Stimulated activated naive CD8-positive, alpha-beta T cell treated with anti-CD3 and anti-CD28 coated beads, Interleukin-15, amount 100 ng/mL, for 72 hours (primary cell): Measurements from ENCODE around the gene CLEC12A.
"Not testable (repeated sequence)": the region's sequence is repeated elsewhere in the genome, so short reads cannot be mapped to it uniquely, and the experiment has no call there.

ENCODE experiments used
- ATAC-seq: fragments of 150-1000 bp; cut with Tn5 transposase; 2 replicates; pipeline ENCODE4 v1.10.0; 2021; ENCODE audit warnings: mild to moderate bottlenecking, moderate library complexity
- DNase-seq, 2 donors: peaks; one replicate each; pipeline ENCODE4 v3.0.0; 2021 to 2022
- H3K27ac Mint-ChIP-seq, 2 donors: one replicate each; pipeline ENCODE4 v1.8.0; 2022; ENCODE audit warnings: mild to moderate bottlenecking in 2 of 2, mixed read lengths in 2 of 2, moderate library complexity in 2 of 2
- H3K27me3 Mint-ChIP-seq: one replicate; pipeline ENCODE4 v1.8.0; 2022; ENCODE audit warnings: mixed read lengths
- H3K4me1 Mint-ChIP-seq: one replicate; pipeline ENCODE4 v1.8.0; 2022; ENCODE audit warnings: mild to moderate bottlenecking, mixed read lengths
- H3K4me3 Mint-ChIP-seq, 2 donors: one replicate each; pipeline ENCODE4 v1.8.0; 2022; ENCODE audit warnings: mild to moderate bottlenecking in 2 of 2, mixed read lengths in 2 of 2, moderate library complexity in 1 of 2
- H3K9me3 Mint-ChIP-seq, 2 donors: one replicate each; pipeline ENCODE4 v1.8.0; 2022; ENCODE audit warnings: mixed read lengths in 2 of 2

The CLEC12A gene

GRCh38 chr12:9951026-9951675 is 20.1 kb upstream of the CLEC12A start:
- Mint-ChIP-seq H3K4me1 (peaks cover 54% of the 10 kb centered on the region), H3K9me3 (no peaks in the 10 kb centered on the region), H3K27me3 (no peaks in the 10 kb centered on the region), H3K27ac (no peak overlapping the region), H3K4me3 (peak overlapping the region in 1 of 2 donors; percentile 32)
- DNase-seq = peak; percentile 15 to 25
- ATAC-seq = peak; percentile 82

- H3K27me3 Mint-ChIP-seq, H3K9me3 Mint-ChIP-seq: not testable (repeated sequence)
- peaks cover 62% of the 10 kb centered on the region for H3K4me1 Mint-ChIP-seq
These were observed 18.1 kb upstream of the CLEC12A start for GRCh38 chr12:9952954-9953729.

GRCh38 chr12:9957834-9958233 is 13.4 kb upstream of the CLEC12A start:
- no peaks in the 10 kb centered on the region for H3K9me3 Mint-ChIP-seq
- peaks cover 38% of the 10 kb centered on the region for H3K4me1 Mint-ChIP-seq
- no peak for DNase-seq
- peak overlapping the region in 1 of 2 donors; percentile 16 for H3K4me3 Mint-ChIP-seq
- peak; percentile 66 for ATAC-seq
- no peaks in the 10 kb centered on the region for H3K27me3 Mint-ChIP-seq
- H3K27ac Mint-ChIP-seq = peak overlapping the region; percentile 31 to 48

More at GRCh38 chr12:9952954-9953729, 18.1 kb upstream of the CLEC12A start:
- DNase-seq, H3K4me3 Mint-ChIP-seq, H3K27ac Mint-ChIP-seq, ATAC-seq: not testable (repeated sequence)

- H3K4me1 Mint-ChIP-seq = peaks cover 36% of the 10 kb centered on the region
- no peak overlapping the region for H3K27ac Mint-ChIP-seq
- ATAC-seq (no peak), DNase-seq (no peak)
- H3K4me3 Mint-ChIP-seq = no peak overlapping the region
- H3K27me3 Mint-ChIP-seq = no peaks in the 10 kb centered on the region
- no peaks in the 10 kb centered on the region for H3K9me3 Mint-ChIP-seq
These were observed 10.6 kb upstream of the CLEC12A start for GRCh38 chr12:9960590-9960989.

- ATAC-seq = no peak
- H3K4me1 Mint-ChIP-seq = peaks cover 32% of the 10 kb centered on the region
- DNase-seq = no peak
- H3K27ac Mint-ChIP-seq = no peak overlapping the region
- H3K9me3 Mint-ChIP-seq = no peaks in the 10 kb centered on the region
- no peaks in the 10 kb centered on the region for H3K27me3 Mint-ChIP-seq
- no peak overlapping the region for H3K4me3 Mint-ChIP-seq
These were observed 10.1 kb upstream of the CLEC12A start for GRCh38 chr12:9961106-9961505.

- DNase-seq (no peak), ATAC-seq (no peak)
- no peaks in the 10 kb centered on the region for H3K27me3 Mint-ChIP-seq
- no peak overlapping the region for H3K4me3 Mint-ChIP-seq
- peaks cover 27% of the 10 kb centered on the region for H3K4me1 Mint-ChIP-seq
- H3K9me3 Mint-ChIP-seq = peaks cover 0 to 2% of the 10 kb centered on the region in 2 donors
- no peak overlapping the region for H3K27ac Mint-ChIP-seq
These were observed 9.3 kb upstream of the CLEC12A start for GRCh38 chr12:9961901-9962300.

GRCh38 chr12:9969673-9970072 is 1.5 kb upstream of the CLEC12A start:
- no peak overlapping the region for H3K27ac Mint-ChIP-seq
- H3K4me1 Mint-ChIP-seq = no peaks in the 10 kb centered on the region
- no peaks in the 10 kb centered on the region for H3K27me3 Mint-ChIP-seq
- H3K4me3 Mint-ChIP-seq = no peak overlapping the region
- DNase-seq (no peak), ATAC-seq (no peak)
- peaks cover 6% of the 10 kb centered on the region in 2 donors for H3K9me3 Mint-ChIP-seq

- ATAC-seq (no peak), DNase-seq (no peak)
- Mint-ChIP-seq H3K4me3 (no peak overlapping the region), H3K27ac (no peak overlapping the region), H3K9me3 (peaks cover 10 to 19% of the 10 kb centered on the region in 2 donors), H3K4me1 (no peaks in the 10 kb centered on the region), H3K27me3 (no peaks in the 10 kb centered on the region)
These were observed 2.7 kb downstream of the CLEC12A start for GRCh38 chr12:9973949-9974348.

- ATAC-seq, DNase-seq, H3K27ac Mint-ChIP-seq, H3K4me1 Mint-ChIP-seq, H3K27me3 Mint-ChIP-seq, H3K4me3 Mint-ChIP-seq: not testable (repeated sequence)
- H3K9me3 Mint-ChIP-seq = peaks cover 10 to 19% of the 10 kb centered on the region in 2 donors
These were observed 3.5 kb downstream of the CLEC12A start for GRCh38 chr12:9974731-9975130.

GRCh38 chr12:9975614-9976013 is 4.4 kb downstream of the CLEC12A start:
- peaks cover 10 to 19% of the 10 kb centered on the region in 2 donors for H3K9me3 Mint-ChIP-seq
- H3K4me3 Mint-ChIP-seq = no peak overlapping the region
- no peaks in the 10 kb centered on the region for H3K27me3 Mint-ChIP-seq
- ATAC-seq (no peak), DNase-seq (no peak)
- H3K4me1 Mint-ChIP-seq = no peaks in the 10 kb centered on the region
- no peak overlapping the region for H3K27ac Mint-ChIP-seq

- not testable (repeated sequence) for H3K27me3 Mint-ChIP-seq, ATAC-seq, H3K4me1 Mint-ChIP-seq, H3K4me3 Mint-ChIP-seq, DNase-seq
- H3K27ac Mint-ChIP-seq = peak overlapping the region in 1 of 2 donors; percentile 4
- peaks cover 10 to 19% of the 10 kb centered on the region in 2 donors for H3K9me3 Mint-ChIP-seq
These were observed 5.4 kb downstream of the CLEC12A start for GRCh38 chr12:9976626-9977025.

- H3K27ac Mint-ChIP-seq = no peak overlapping the region
- no peaks in the 10 kb centered on the region for H3K27me3 Mint-ChIP-seq
- H3K9me3 Mint-ChIP-seq = peaks cover 10 to 19% of the 10 kb centered on the region in 2 donors
- DNase-seq (no peak), ATAC-seq (no peak)
- H3K4me1 Mint-ChIP-seq = no peaks in the 10 kb centered on the region
- H3K4me3 Mint-ChIP-seq = no peak overlapping the region
These were observed 6.7 kb downstream of the CLEC12A start for GRCh38 chr12:9977916-9978315.

GRCh38 chr12:9980126-9980525 is 8.9 kb downstream of the CLEC12A start:
- Mint-ChIP-seq H3K27me3 (no peaks in the 10 kb centered on the region), H3K27ac (no peak overlapping the region), H3K4me3 (no peak overlapping the region), H3K4me1 (no peaks in the 10 kb centered on the region), H3K9me3 (peaks cover 5 to 17% of the 10 kb centered on the region in 2 donors)
- ATAC-seq = no peak
- no peak for DNase-seq

GRCh38 chr12:9991876-9992275 is 20.7 kb downstream of the CLEC12A start:
- H3K4me3 Mint-ChIP-seq = no peak overlapping the region
- H3K27me3 Mint-ChIP-seq = peaks cover 20% of the 10 kb centered on the region
- no peaks in the 10 kb centered on the region for H3K4me1 Mint-ChIP-seq
- ATAC-seq = no peak
- no peak overlapping the region for H3K27ac Mint-ChIP-seq
- DNase-seq = no peak
- H3K9me3 Mint-ChIP-seq = no peaks in the 10 kb centered on the region

GRCh38 chr12:9992296-9992695 is 21.1 kb downstream of the CLEC12A start:
- Mint-ChIP-seq H3K4me1 (no peaks in the 10 kb centered on the region), H3K9me3 (no peaks in the 10 kb centered on the region), H3K27ac (no peak overlapping the region), H3K4me3 (no peak overlapping the region), H3K27me3 (peaks cover 20% of the 10 kb centered on the region)
- ATAC-seq = no peak
- no peak for DNase-seq

GRCh38 chr12:9999016-9999415 is 27.8 kb downstream of the CLEC12A start, which contains the start of gene CLEC1B:
TSS of gene CLEC1B (minus strand) at chr12:9999121. CDS start at chr12:9999100, 21 bp downstream.
- Mint-ChIP-seq H3K9me3 (no peaks in the 10 kb centered on the region), H3K4me3 (no peak within 1 kb of the TSS), H3K4me1 (no peaks in the 10 kb centered on the region), H3K27me3 (peaks cover 6% of the 10 kb centered on the region), H3K27ac (no peak within 1 kb of the TSS)
- no peak for DNase-seq
- ATAC-seq = no peak
